ENCODE data around the gene CERS6.

DNA sequence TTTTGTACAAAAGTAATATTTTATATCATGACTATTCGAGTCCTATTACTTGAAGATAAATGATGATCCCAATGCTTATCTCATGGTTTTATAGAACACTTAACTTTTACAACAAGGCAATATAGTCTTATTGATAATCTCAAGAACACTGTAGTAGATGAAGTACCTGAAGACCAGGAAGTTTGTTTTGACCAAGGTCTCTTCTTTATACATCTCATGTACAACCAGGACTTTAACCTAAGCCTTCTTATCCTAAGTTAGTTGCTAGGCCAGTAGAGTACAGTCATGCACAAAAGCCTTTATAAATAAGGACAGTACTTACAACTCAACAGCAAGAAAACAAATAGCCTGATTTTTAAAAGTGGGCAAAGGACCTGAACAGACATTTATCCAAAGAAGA, 198.6 kb downstream of the CERS6 start:
- TF ChIP-seq SIN3A (IDR thresholded peaks at IDR 0.05; ENCODE audit: borderline replicate concordance, insufficient read depth, low read depth, low read length) (no peak), CTCF (IDR thresholded peaks at IDR 0.05) (no peak), POLR2AphosphoS5 (IDR thresholded peaks at IDR 0.05; ENCODE audit: low read depth, low read length) (no peak)
